T-helper 2 cell treated with Interferon-gamma antibody and Interleukin-4, amounts not matched to agents 5 μg/mL and 100 μg/mL, for 36 hours (primary cell): ENCODE results near the gene P2RY8.
"Not testable (repeated sequence)": the region's sequence is repeated elsewhere in the genome, so short reads cannot be mapped to it uniquely, and the experiment has no call there.

ENCODE experiments used
- DNase-seq: peaks from one replicate; pipeline ENCODE4 v3.0.0; 2021; ENCODE audit warnings: low spot score
- H3K27ac Mint-ChIP-seq: one replicate; pipeline ENCODE4 v1.8.0; 2021; ENCODE audit warnings: mild to moderate bottlenecking, mixed read lengths
- H3K27me3 Mint-ChIP-seq: one replicate; pipeline ENCODE4 v1.8.0; 2021; ENCODE audit warnings: low read depth, mixed read lengths
- H3K36me3 Mint-ChIP-seq: one replicate; pipeline ENCODE4 v1.8.0; 2021; ENCODE audit warnings: low read depth, mixed read lengths
- H3K4me1 Mint-ChIP-seq: one replicate; pipeline ENCODE4 v1.8.0; 2021; ENCODE audit warnings: low read depth, mixed read lengths
- H3K4me3 Mint-ChIP-seq: one replicate; pipeline ENCODE4 v1.8.0; 2022; ENCODE audit warnings: mild to moderate bottlenecking, moderate library complexity, mixed read lengths
- H3K9me3 Mint-ChIP-seq: one replicate; pipeline ENCODE4 v1.8.0; 2021; ENCODE audit warnings: mixed read lengths

Gene P2RY8

DNA sequence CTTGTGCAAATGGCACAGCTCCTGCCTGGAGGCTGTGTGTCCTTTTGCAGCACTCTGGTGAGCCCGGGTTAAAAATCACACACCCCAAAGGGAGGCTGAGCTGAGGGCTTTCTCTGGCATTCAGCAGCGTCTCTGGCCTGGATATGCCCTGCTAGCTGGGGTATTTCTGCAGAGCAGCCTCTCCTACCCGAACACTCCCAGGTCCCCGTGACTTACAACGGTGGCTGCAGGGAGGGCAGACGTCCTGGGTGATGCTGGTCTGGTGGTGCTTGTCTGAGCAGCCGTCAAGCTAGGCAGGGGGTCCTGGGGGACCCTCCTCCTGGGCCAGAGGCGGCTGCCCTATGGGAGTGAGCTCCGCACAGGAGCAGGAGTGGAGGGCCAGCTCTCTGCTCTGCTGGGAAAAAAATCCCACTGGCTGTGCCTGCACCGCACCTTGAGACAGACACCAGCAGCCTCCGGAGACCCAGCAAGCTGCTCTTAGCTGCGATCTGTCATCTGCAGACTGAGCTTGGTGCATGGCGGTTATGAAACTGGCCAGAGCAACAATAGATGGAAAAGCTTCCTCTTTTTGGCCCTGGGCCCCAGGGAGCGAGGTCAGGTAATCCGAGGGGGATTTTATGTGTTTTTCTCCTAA lies 43.0 kb downstream of the P2RY8 start:
- Mint-ChIP-seq H3K4me3 (no peak overlapping the region), H3K4me1 (peaks cover 29% of the 10 kb centered on the region), H3K36me3 (peaks cover 43% of the 10 kb centered on the region), H3K9me3 (peaks cover 16% of the 10 kb centered on the region), H3K27me3 (peaks cover 2% of the 10 kb centered on the region), H3K27ac (peak overlapping the region; percentile 73)
- no peak for DNase-seq

DNA sequence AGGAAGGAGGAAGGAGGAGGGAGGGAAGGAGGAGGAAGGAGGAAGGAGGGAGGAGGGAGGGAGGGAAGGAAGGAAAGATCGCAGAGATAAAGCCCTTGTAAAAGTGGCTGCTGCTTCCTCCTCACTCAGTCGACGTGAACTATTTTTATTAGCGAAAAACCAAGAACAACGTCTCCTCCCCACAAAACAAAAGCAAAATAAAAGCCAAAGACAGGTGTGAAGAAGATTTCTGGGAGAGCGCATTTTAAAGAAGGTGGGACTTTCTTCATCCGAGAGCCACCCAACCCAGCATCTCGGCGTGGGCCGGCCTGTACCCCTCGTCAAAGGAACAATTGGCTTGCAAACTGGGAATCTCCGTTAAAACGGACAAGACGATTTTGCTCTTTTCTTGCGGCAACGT lies 43.6 kb downstream of the P2RY8 start:
- DNase-seq, result no peak
- peaks cover 49% of the 10 kb centered on the region for H3K36me3 Mint-ChIP-seq
- peaks cover 21% of the 10 kb centered on the region for H3K9me3 Mint-ChIP-seq
- H3K27ac Mint-ChIP-seq, result peak overlapping the region; percentile 73
- H3K27me3 Mint-ChIP-seq, result peaks cover 2% of the 10 kb centered on the region
- peaks cover 29% of the 10 kb centered on the region for H3K4me1 Mint-ChIP-seq
- no peak overlapping the region for H3K4me3 Mint-ChIP-seq

DNA sequence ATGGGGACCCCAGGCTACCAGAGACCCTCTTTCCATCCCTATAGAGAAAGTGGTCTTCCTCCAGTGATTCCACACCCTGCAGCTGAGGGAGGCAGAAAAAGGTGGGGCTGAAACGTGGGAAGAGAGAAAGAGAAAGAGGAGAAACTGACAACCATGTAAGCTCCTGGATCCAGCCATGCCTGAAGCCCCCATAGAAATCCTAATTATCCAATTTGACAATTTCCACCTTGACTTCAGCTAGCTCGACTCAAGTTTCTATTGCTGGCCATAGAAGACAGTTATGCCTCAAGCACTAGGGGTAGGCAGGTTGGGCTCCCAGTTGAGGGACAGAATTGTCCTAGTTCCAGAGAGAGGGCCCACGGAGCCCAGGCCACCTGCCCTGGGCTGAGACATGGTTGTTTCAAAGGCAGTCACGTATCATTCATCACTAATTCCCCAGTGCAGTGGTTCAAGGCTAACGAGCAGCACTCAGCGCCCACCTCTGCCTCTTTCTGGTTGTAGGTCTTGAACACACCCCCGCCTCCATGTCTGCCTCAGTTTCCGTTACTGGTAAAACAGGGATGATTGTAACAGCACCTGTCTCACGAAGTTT lies 44.5 kb downstream of the P2RY8 start:
- Mint-ChIP-seq H3K27ac (peak overlapping the region; percentile 83), H3K36me3 (peaks cover 54% of the 10 kb centered on the region), H3K9me3 (peaks cover 21% of the 10 kb centered on the region), H3K27me3 (peaks cover 2% of the 10 kb centered on the region), H3K4me3 (peak overlapping the region; percentile 21), H3K4me1 (peaks cover 30% of the 10 kb centered on the region)
- no peak for DNase-seq

DNA sequence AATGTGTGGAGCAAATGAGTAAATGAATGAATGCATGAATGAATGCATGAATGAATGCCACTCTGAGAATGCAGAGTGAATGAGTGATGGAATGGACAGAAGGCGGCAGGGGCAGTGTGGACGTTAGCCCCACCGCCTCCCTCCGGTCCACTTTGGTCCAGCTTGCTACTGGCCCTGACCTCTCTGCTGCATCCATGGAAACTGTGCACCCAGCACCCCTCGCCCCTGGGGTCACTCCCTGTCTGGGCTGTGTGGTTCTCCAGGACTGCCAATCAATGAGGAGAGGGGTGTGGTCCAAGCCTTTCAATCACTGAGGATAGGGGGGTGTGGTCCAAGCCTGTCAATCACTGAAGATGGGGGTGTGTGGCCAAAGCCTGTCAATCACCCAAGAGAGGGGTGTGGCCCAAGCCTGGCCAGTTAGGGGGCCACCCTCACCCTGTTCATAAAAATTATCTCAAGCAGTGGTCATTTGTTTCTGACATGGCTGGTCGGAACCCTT lies 45.1 kb downstream of the P2RY8 start:
- peaks cover 2% of the 10 kb centered on the region for H3K27me3 Mint-ChIP-seq
- peaks cover 21% of the 10 kb centered on the region for H3K9me3 Mint-ChIP-seq
- peak; percentile 59 for DNase-seq
- H3K27ac Mint-ChIP-seq, result peak overlapping the region; percentile 83
- peaks cover 36% of the 10 kb centered on the region for H3K4me1 Mint-ChIP-seq
- H3K4me3 Mint-ChIP-seq, result peak overlapping the region; percentile 10
- H3K36me3 Mint-ChIP-seq, result peaks cover 60% of the 10 kb centered on the region

DNA sequence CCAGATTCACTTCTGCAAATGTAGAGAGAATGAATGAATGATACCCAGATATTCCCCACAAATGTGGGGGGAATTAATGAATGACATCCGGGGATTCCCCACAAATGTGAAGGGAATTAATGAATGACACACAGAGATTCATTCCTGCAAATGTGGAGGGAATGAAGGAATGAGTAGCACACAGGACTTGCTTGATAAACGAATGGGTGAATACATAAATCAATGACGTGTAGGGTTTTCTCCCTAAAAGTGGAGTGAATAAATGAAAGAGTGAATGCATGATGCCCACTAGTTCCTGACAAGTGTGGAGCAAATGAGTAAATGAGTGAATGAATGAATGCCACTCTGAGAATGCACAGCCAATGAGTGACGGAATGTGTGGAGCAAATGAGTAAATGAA lies 45.7 kb downstream of the P2RY8 start:
- Mint-ChIP-seq H3K4me1 (peaks cover 36% of the 10 kb centered on the region), H3K9me3 (peaks cover 22% of the 10 kb centered on the region), H3K36me3 (peaks cover 65% of the 10 kb centered on the region), H3K27ac (peak overlapping the region; percentile 53)
- not testable (repeated sequence) for H3K4me3 Mint-ChIP-seq, H3K27me3 Mint-ChIP-seq, DNase-seq

DNA sequence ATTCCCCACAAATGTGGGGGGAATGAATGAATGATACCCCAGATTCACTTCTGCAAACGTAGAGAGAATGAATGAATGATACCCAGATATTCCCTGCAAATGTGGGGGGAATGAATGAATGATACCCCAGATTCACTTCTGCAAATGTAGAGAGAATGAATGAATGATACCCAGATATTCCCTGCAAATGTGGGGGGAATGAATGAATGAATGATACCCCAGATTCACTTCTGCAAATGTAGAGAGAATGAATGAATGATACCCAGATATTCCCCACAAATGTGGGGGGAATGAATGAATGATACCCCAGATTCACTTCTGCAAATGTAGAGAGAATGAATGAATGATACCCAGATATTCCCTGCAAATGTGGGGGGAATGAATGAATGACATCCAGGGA lies 46.3 kb downstream of the P2RY8 start:
- H3K27me3 Mint-ChIP-seq, H3K27ac Mint-ChIP-seq, DNase-seq, H3K4me3 Mint-ChIP-seq: not testable (repeated sequence)
- Mint-ChIP-seq H3K9me3 (peaks cover 24% of the 10 kb centered on the region), H3K36me3 (peaks cover 66% of the 10 kb centered on the region), H3K4me1 (peaks cover 35% of the 10 kb centered on the region)

DNA sequence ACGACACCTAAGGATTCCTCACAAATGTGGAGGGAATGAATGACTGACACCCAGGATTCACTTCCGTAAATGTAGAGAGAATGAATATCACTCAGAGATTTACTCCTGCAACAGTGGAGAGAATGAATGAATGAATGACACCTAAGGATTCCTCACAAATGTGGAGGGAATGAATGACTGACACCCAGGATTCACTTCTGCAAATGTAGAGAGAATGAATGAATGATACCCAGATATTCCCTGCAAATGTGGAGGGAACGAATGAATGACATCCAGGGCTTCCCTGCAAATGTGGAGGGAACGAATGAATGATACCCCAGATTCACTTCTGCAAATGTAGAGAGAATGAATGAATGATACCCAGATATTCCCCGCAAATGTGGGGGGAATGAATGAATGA lies 47.6 kb downstream of the P2RY8 start:
- not testable (repeated sequence) for DNase-seq, H3K4me3 Mint-ChIP-seq, H3K27me3 Mint-ChIP-seq
- Mint-ChIP-seq H3K9me3 (peaks cover 24% of the 10 kb centered on the region), H3K27ac (peak overlapping the region; percentile 10), H3K4me1 (peaks cover 34% of the 10 kb centered on the region), H3K36me3 (peaks cover 70% of the 10 kb centered on the region)

DNA sequence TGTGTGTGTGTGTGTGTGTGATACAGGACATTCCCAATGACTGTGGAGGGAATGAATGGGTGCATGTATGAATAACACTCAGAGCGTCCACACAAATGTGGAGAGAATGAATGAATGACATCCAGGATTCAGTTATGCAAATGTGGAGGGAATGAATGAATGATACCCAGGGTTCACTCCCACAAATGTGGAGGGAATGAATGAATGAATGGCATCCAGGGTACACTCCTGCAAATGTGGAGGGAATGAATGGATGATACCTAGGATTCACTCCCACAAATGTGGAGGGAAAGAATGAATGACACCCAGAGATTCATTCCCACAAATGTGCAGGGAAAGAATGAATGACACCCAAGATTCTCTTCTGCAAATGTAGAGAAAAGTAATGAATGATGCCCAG lies 48.2 kb downstream of the P2RY8 start:
- Mint-ChIP-seq H3K9me3 (peaks cover 24% of the 10 kb centered on the region), H3K4me1 (peaks cover 36% of the 10 kb centered on the region), H3K4me3 (no peak overlapping the region), H3K27ac (no peak overlapping the region), H3K27me3 (peaks cover 2% of the 10 kb centered on the region), H3K36me3 (peaks cover 76% of the 10 kb centered on the region)
- DNase-seq, result no peak

DNA sequence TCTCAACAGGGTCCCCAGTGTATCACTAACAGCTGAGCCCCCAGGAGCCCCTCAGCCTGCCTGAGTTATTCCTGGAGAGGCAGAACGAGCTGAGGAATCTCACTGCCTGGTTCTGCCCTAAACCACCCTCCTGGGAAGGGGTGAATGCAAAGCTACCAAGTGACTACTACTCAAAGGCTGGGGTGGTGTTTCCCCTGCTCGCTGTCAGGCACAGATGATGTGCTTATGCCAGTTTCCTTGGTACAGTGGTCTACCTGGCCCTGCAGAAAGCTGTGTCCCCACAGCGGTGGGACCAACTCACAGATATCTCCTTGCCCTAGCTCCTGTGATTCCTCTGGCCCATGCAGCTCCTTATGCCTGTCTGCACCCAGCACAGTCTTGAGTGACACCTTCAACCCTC lies 48.8 kb downstream of the P2RY8 start:
- peaks cover 80% of the 10 kb centered on the region for H3K36me3 Mint-ChIP-seq
- H3K27ac Mint-ChIP-seq, result no peak overlapping the region
- no peak overlapping the region for H3K4me3 Mint-ChIP-seq
- DNase-seq, result no peak
- peaks cover 24% of the 10 kb centered on the region for H3K9me3 Mint-ChIP-seq
- peaks cover 2% of the 10 kb centered on the region for H3K27me3 Mint-ChIP-seq
- H3K4me1 Mint-ChIP-seq, result peaks cover 37% of the 10 kb centered on the region

DNA sequence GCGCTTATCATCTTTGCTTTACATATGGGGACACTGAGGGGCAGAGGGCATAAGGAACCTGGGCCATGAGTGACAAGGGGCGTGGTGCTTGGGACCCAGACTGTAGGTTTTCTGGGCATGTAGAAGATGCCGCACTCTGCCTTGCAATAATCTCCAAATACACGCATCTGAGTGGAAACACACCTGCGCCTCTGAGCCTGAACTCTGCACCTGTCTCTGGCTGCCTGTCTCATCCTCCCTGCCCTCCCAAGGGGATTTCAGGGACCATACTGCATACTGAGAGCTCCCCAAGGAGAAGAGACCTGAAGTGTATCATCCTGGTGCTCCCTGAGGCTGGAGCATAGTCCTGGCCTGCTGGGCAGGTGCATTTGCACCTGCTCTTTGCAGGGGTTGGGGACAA lies 49.6 kb downstream of the P2RY8 start:
- peaks cover 80% of the 10 kb centered on the region for H3K36me3 Mint-ChIP-seq
- peaks cover 36% of the 10 kb centered on the region for H3K4me1 Mint-ChIP-seq
- peaks cover 2% of the 10 kb centered on the region for H3K27me3 Mint-ChIP-seq
- no peak for DNase-seq
- peak overlapping the region; percentile 65 for H3K27ac Mint-ChIP-seq
- H3K4me3 Mint-ChIP-seq, result no peak overlapping the region
- peaks cover 24% of the 10 kb centered on the region for H3K9me3 Mint-ChIP-seq

DNA sequence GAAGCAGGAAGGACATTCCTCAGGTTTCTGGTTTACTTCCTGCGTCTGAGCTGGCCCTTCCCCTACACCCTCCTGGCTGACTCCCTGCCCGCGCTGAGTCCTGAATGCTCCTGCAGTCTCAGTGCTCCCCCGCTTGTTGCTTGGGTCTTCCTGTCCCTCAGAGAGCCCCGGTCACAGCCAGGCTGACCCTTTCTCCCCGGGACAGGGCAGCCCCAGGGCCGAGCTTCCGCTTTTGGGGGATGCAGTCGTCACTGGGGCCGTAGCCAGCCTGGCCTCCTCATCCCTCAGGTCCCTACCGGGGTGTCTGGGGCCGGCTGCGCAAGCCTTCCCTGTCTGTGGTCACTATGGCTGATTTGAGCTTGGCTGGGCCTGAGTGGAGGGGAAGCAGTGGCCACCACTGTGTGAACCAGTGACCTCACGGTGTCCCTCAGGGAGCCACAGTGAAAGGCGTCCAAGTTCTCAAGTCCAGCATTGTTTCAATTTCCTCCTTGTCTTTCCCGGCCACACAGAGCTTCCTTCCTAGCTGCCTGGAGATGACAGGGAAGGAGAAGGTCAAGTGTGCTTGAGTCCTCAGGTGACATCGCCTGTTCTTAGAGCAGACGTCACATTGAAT lies 50.1 kb downstream of the P2RY8 start:
- no peak for DNase-seq
- H3K9me3 Mint-ChIP-seq, result peaks cover 22% of the 10 kb centered on the region
- peaks cover 38% of the 10 kb centered on the region for H3K4me1 Mint-ChIP-seq
- no peak overlapping the region for H3K4me3 Mint-ChIP-seq
- H3K27ac Mint-ChIP-seq, result peak overlapping the region; percentile 65
- peaks cover 79% of the 10 kb centered on the region for H3K36me3 Mint-ChIP-seq
- peaks cover under 1% of the 10 kb centered on the region for H3K27me3 Mint-ChIP-seq

DNA sequence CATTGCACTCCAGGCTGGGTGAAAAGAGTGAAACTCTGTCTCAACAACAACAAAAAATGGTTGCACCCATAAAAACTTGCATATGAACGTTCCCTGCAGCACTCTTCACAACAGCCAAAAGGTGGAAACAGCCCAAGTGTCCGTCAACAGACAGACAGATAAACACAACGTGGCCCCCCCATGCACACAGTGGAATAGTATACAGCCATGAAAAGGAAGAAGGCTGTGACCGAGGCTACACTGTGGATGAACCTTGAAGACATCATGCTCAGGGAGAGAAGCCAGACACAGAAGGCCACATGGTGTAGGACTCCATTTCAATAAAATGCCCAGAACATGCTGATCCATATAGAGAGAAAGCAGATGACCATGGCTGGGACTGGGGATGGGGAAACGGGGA lies 50.8 kb downstream of the P2RY8 start:
- Mint-ChIP-seq H3K4me3 (no peak overlapping the region), H3K9me3 (peaks cover 15% of the 10 kb centered on the region), H3K4me1 (peaks cover 40% of the 10 kb centered on the region), H3K27ac (no peak overlapping the region), H3K36me3 (peaks cover 74% of the 10 kb centered on the region), H3K27me3 (no peaks in the 10 kb centered on the region)
- no peak for DNase-seq

DNA sequence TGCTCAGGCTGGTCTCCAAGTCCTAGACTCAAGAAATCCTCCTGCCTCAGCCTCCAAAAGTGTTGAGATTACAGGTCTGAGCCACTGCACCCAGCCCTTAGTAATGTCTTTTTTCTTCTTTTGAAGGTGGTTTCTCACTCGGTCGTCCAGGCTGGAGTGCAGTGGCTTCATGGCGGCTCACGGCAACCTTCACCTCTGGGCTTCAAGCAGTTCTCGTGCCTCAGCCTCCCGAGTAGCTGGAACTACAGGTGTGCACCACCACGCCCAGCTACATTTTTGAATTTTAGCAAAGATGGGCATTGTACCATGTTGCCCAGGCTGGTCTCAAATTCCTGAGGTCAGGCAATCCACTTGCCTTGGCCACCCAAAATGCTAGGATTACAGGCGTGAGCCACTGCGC lies 52.0 kb downstream of the P2RY8 start:
- H3K27me3 Mint-ChIP-seq, result no peaks in the 10 kb centered on the region
- no peak overlapping the region for H3K27ac Mint-ChIP-seq
- DNase-seq, result no peak
- peaks cover 14% of the 10 kb centered on the region for H3K9me3 Mint-ChIP-seq
- H3K4me3 Mint-ChIP-seq, result no peak overlapping the region
- peaks cover 73% of the 10 kb centered on the region for H3K36me3 Mint-ChIP-seq
- peaks cover 47% of the 10 kb centered on the region for H3K4me1 Mint-ChIP-seq

DNA sequence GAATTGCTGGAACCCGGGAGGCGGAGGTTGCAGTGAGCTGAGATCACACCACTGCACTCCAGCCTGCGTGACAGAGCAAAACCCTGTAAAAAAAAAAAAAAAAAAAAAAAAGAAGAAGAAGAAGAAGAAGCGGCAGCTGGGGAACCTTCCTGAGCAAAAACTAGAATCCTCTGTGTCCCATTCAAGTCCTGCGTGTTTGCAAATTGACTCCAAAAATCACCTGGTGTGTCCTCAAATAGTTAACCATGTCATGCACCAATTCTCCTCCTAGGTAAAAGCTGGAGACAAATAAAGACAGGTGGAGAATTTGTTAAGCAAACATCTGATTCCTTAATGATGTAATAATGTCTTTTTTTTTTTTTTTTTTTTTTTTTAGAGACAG lies 52.4 kb downstream of the P2RY8 start:
- Mint-ChIP-seq H3K36me3 (peaks cover 77% of the 10 kb centered on the region), H3K4me1 (peaks cover 51% of the 10 kb centered on the region), H3K4me3 (no peak overlapping the region), H3K9me3 (peaks cover 16% of the 10 kb centered on the region), H3K27ac (peak overlapping the region; percentile 68), H3K27me3 (no peaks in the 10 kb centered on the region)
- no peak for DNase-seq
